Neural progenitor cell (in vitro differentiated cells): ENCODE data around the gene POP5. TPM values are rescaled to one million over a fixed set of nuclear protein-coding genes. Genes with fewer than 3 reads are reported as not detected.

Experiments
- DNase-seq: peaks from one replicate; pipeline ENCODE4 v3.0.0-alpha.2; 2016; ENCODE audit warnings: low spot score
- H2AFZ ChIP-seq: fragments of 200-600 bp; sonication (generic); replicated peaks from 2 replicates; pipeline ENCODE4 v1.6.1; 2016; ENCODE audit warnings: antibody characterized with exemption
- H3F3A ChIP-seq: fragments of 200-600 bp; sonication (generic); 2 replicates; pipeline ENCODE4 v1.6.1; 2016; ENCODE audit warnings: antibody characterized with exemption, low read depth
- H3K27ac ChIP-seq: fragments of 200-600 bp; sonication (generic); 2 replicates; pipeline ENCODE4 v1.5.1; 2016; ENCODE audit warnings: mild to moderate bottlenecking
- H3K27me3 ChIP-seq: fragments of 200-600 bp; sonication (generic); 2 replicates; pipeline ENCODE4 v1.6.1; 2016; ENCODE audit warnings: mild to moderate bottlenecking, moderate library complexity
- H3K36me3 ChIP-seq: fragments of 200-600 bp; sonication (generic); 2 replicates; pipeline ENCODE4 v1.5.1; 2016
- H3K4me1 ChIP-seq: fragments of 200-600 bp; sonication (generic); 2 replicates; pipeline ENCODE4 v1.6.1; 2016; ENCODE audit warnings: mixed run types
- H3K4me2 ChIP-seq: fragments of 200-600 bp; sonication (generic); 2 replicates; pipeline ENCODE4 v1.6.1; 2016
- H3K4me3 ChIP-seq: fragments of 200-600 bp; sonication (generic); 2 replicates; pipeline ENCODE4 v1.5.1; 2016
- H3K79me2 ChIP-seq: fragments of 200-600 bp; sonication (generic); 2 replicates; pipeline ENCODE4 v1.6.1; 2016; ENCODE audit warnings: low read depth
- H3K9ac ChIP-seq: fragments of 200-600 bp; sonication (generic); 2 replicates; pipeline ENCODE4 v1.6.1; 2016
- H3K9me3 ChIP-seq: fragments of 200-600 bp; sonication (generic); 2 replicates; pipeline ENCODE4 v1.5.1; 2016; ENCODE audit warnings: low read depth
- H4K20me1 ChIP-seq: fragments of 200-600 bp; sonication (generic); 2 replicates; pipeline ENCODE4 v1.6.1; 2016; ENCODE audit warnings: low read depth
- H3K27ac Mint-ChIP-seq: 3 replicates; pipeline ENCODE4 v1.8.0; 2021; ENCODE audit warnings: mixed read lengths
- H3K27me3 Mint-ChIP-seq: 2 replicates; pipeline ENCODE4 v1.8.0; 2022; ENCODE audit warnings: low read depth, mild to moderate bottlenecking, inconsistent platforms, moderate library complexity, mixed read lengths; ENCODE audit not compliant: insufficient read depth
- H3K36me3 Mint-ChIP-seq: 3 replicates; pipeline ENCODE4 v1.8.0; 2021; ENCODE audit warnings: mixed read lengths
- H3K4me1 Mint-ChIP-seq: 3 replicates; pipeline ENCODE4 v1.8.0; 2021; ENCODE audit warnings: mixed read lengths
- H3K4me3 Mint-ChIP-seq: 3 replicates; pipeline ENCODE4 v1.8.0; 2021; ENCODE audit warnings: mild to moderate bottlenecking, moderate library complexity, mixed read lengths
- H3K9me3 Mint-ChIP-seq: 3 replicates; pipeline ENCODE4 v1.8.0; 2020; ENCODE audit warnings: mixed read lengths
- CTCF ChIP-seq: fragments of 200-600 bp; sonication (generic); IDR thresholded peaks from 2 replicates; pipeline ENCODE4 v1.5.1; 2017; ENCODE audit warnings: antibody characterized with exemption, mild to moderate bottlenecking
- EZH2 ChIP-seq: fragments of 200-600 bp; sonication (generic); IDR thresholded peaks from 2 replicates; pipeline ENCODE4 v1.6.1; 2017; ENCODE audit warnings: antibody characterized with exemption, mild to moderate bottlenecking, moderate library complexity
- EZH2phosphoT487 ChIP-seq: fragments of 200-600 bp; sonication (generic); IDR thresholded peaks from 2 replicates; pipeline ENCODE4 v1.6.1; 2017; ENCODE audit warnings: antibody characterized with exemption
- total RNA-seq: library from RNA; depleted of rRNA; stranded (reverse); fragments of >200 nt; gene quantifications from 2 replicates; pipeline ENCODE4 v1.2.3, GENCODE V29; 2015; ENCODE audit warnings: low replicate concordance

Gene POP5
- total RNA-seq, 1 donor from 2014 or later, result 42.7 TPM

GRCh38 chr12:120529641-120530417 is 51.4 kb downstream of the POP5 start:
- TF ChIP-seq EZH2 (no peak), CTCF (no peak), EZH2phosphoT487 (no peak)
- H3K4me3 Mint-ChIP-seq, result peak overlapping the region; percentile 100
- H3K9ac ChIP-seq, result peak overlapping the region; percentile 83

GRCh38 chr12:120528861-120529525 is 52.2 kb downstream of the POP5 start, which contains the start of gene COQ5:
Gene COQ5 (minus strand): TSS chr12:120529158. CDS start chr12:120529141, 17 bp downstream.
- H3K4me1 Mint-ChIP-seq, result peaks cover 17% of the 10 kb centered on the region

More at GRCh38 chr12:120529641-120530417, 51.4 kb downstream of the POP5 start:
- DNase-seq, result peak; percentile 48
- Histone ChIP-seq H3K27ac (peak overlapping the region; percentile 91), H3K4me3 (peak overlapping the region; percentile 87), H3F3A (peaks cover 23% of the 10 kb centered on the region), H3K9me3 (no peaks in the 10 kb centered on the region), H3K4me1 (peaks cover 8% of the 10 kb centered on the region), H3K4me2 (peak overlapping the region; percentile 81), H4K20me1 (peaks cover 2% of the 10 kb centered on the region), H3K27me3 (no peaks in the 10 kb centered on the region), H2AFZ (peak overlapping the region; percentile 95), H3K36me3 (no peaks in the 10 kb centered on the region), H3K79me2 (peaks cover 22% of the 10 kb centered on the region)
- peaks cover 6% of the 10 kb centered on the region for H3K27me3 Mint-ChIP-seq
- peaks cover 17% of the 10 kb centered on the region for H3K4me1 Mint-ChIP-seq
- peaks cover 3% of the 10 kb centered on the region for H3K36me3 Mint-ChIP-seq
- peak overlapping the region; percentile 100 for H3K27ac Mint-ChIP-seq
- no peaks in the 10 kb centered on the region for H3K9me3 Mint-ChIP-seq

More at GRCh38 chr12:120528861-120529525, 52.2 kb downstream of the POP5 start, which contains the start of gene COQ5:
- Histone ChIP-seq H3K4me3 (peak within 1 kb of the TSS; percentile 87), H3K4me1 (peaks cover 8% of the 10 kb centered on the region), H3K4me2 (peak within 1 kb of the TSS; percentile 81), H2AFZ (peak within 1 kb of the TSS; percentile 95), H3K9ac (peak within 1 kb of the TSS; percentile 83), H3F3A (peaks cover 23% of the 10 kb centered on the region), H3K9me3 (no peaks in the 10 kb centered on the region), H3K36me3 (no peaks in the 10 kb centered on the region), H3K27me3 (no peaks in the 10 kb centered on the region), H3K79me2 (peaks cover 15% of the 10 kb centered on the region), H3K27ac (peak within 1 kb of the TSS; percentile 91), H4K20me1 (no peaks in the 10 kb centered on the region)
- Mint-ChIP-seq H3K36me3 (peaks cover 5% of the 10 kb centered on the region), H3K4me3 (peak within 1 kb of the TSS; percentile 100), H3K27me3 (peaks cover 4% of the 10 kb centered on the region), H3K27ac (peak within 1 kb of the TSS; percentile 100), H3K9me3 (no peaks in the 10 kb centered on the region)
- peak; percentile 97 for DNase-seq
- TF ChIP-seq EZH2phosphoT487 (no peak), CTCF (no peak), EZH2 (no peak)

Other genes with a start within 250 kb of the POP5 start
- 40.2 and 48.6 TPM in 2 replicates for gene MSI1, start 212.2 kb downstream of the POP5 start, total RNA-seq
- 296 and 432 TPM in 2 replicates for gene COX6A1, start 143.3 kb downstream of the POP5 start, total RNA-seq
- gene TRIAP1, start 135.0 kb downstream of the POP5 start, total RNA-seq, result 47.2 and 72.1 TPM in 2 replicates
- 21.9 and 29.1 TPM in 2 replicates for gene GATC, start 135.0 kb downstream of the POP5 start, total RNA-seq
- gene SRSF9, start 111.7 kb downstream of the POP5 start, total RNA-seq, result 257 and 273 TPM in 2 replicates
- 284 and 355 TPM in 2 replicates for gene DYNLL1, start 85.3 kb downstream of the POP5 start, total RNA-seq
- gene COQ5, start 52.2 kb downstream of the POP5 start, total RNA-seq, result 66.7 and 72.7 TPM in 2 replicates
- 75.9 and 131 TPM in 2 replicates for gene RNF10, start 47.0 kb downstream of the POP5 start, total RNA-seq
- 0.47 and 1.6 TPM in 2 replicates for gene CABP1, start 59.2 kb upstream of the POP5 start, total RNA-seq
- 94.7 and 100 TPM in 2 replicates for gene MLEC, start 105.7 kb upstream of the POP5 start, total RNA-seq
- 58.4 and 58.9 TPM in 2 replicates for gene UNC119B, start 129.1 kb upstream of the POP5 start, total RNA-seq
- gene ACADS, start 144.4 kb upstream of the POP5 start, total RNA-seq, result 0.88 and 4.2 TPM in 2 replicates